COLO668 (cell line): ENCODE data around the gene CDK11B.
A peak's percentile ranks its signal among the peaks of the same experiment; 100 is the strongest.

ENCODE experiments used
- DNase-seq: peaks from one replicate; lab custom pipeline; 2025; ENCODE audit not compliant: unreplicated experiment; lab: John Stamatoyannopoulos, UW

The CDK11B gene

DNA sequence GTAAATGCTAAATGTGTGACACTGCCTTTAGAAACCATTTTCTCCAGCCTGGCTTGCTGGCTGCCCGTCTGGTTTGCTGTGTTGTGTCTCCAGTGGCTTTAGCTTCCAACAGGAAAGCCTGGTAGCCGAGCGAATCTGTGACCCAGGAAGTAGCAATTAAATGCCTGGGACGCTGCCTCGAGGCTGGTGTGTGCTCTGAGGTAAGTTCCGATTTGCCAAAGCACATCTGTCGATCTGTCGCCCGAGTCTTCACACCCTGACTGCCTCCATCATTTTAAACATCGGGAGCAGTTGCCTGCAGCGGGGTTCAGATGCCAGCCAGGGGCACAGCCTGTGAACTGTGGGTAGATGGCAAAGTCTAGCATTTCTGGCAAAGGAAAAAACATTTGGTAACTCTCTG is 41.3 kb downstream of the CDK11B start:
- no peak for DNase-seq

DNA sequence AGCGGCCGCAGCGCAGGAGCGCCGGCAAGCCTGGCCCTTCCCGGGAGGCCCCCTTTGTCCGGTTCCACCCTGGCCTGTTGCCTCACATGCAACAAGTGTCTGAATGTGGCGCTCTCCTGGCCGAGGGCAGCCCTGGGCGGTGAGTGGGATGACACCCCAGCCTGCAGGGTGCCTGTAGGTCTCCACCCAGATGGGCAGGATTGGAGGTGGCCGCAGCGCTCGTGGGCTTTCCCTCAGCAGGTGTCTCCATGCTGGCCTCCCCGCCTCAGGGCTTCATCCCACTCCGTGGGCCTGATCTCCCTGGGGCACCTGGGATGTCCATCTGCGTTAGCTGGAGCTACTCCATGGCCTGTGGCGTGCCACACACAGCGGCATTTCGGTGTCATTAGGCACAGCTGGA is 42.0 kb downstream of the CDK11B start:
- DNase-seq = no peak

DNA sequence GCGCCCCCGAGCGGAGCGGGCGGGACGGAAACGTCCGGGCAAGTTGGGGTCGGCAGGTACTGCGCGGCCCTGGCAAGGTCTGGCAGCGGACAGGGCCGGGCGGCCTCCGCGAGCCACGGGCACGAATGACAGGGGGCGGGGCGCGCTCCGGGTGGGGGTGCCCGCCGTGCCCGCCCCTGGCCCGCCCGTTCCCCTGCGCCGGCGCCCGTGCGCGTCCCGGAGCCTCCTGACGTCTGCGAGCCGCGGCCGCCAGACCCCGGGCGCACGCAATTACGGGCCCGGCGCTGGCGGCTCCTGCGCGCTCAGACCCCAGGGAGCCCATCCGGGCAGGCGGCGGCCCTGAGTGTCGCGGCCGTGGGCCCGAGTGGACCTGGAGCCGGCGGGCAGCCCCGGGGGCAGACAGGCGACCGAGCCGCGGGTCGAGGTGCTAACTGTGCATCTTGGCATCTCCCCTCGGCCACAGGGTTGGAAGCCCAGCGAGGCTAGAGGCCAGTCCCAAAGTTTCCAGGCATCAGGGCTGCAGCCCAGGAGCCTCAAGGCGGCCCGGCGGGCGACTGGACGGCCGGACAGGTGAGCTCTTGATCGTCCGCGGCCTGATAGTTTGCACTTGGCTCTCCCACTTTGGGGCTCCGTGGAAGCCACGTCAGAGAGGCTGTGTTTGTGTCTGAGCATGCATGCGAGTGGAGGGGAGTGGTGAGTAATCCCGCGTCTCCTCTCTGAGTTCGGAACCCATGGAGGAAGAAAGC is 42.6 kb downstream of the CDK11B start:
- DNase-seq = peak; percentile 78

DNA sequence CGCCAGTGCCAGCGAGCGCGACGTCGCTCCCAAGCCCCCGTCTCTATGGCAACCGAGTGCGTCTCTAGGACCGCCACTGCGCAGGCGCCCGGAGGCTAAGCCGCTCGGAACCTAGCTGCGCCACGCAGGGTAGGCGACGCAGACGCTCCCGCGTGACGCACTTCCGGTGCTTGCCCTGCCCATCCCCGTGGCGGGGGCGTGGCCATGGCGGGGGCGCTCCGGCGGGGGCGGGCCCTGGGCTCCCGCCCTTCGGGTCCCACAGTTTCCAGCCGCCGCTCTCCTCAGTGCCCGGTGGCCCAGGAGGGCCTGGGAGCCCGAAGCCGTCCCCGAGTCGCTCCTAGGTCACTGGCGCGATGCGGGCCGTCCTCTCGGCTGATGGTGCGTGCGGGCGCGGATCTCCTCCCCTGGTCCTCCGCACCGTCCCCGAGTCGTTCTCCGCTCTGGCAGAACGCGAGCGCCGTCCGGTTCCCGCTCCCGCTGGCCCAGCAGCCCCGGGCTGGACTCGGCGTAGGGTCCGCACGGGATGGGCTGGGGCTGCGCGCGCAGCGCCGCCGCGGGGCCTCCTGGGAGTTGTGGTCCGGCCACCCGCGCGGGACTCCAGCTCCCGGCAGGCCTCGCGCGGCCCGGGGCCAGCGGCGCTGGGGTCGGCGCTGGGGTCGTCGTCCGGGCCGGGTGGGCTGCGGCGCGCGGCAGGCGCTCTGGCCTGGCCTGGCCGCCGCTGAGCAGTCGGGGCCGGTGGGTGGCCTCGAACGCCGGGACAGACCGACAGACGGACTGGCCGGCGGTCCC is 43.4 kb downstream of the CDK11B start, which contains the start of gene MIB2:
Gene MIB2, plus strand, starts transcription at position 245 of the 789 bp plus-strand sequence. CDS start 7,953 bp downstream, outside the sequence.
- DNase-seq = peak; percentile 100

DNA sequence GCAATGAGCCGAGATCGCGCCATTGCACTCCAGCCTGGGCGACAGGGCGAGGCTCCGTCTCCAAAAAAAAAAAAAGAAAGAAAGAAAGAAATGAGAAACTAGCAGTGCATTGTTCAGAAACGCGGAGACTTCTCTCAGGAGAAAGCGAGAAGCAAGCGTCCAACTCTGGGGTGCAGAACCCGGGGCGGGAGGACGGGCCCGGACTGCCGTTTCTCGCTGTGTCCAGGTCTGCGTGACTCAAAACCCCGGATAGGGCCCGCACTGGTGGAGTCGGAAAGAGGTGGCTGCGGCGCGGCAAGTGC is 43.9 kb downstream of the CDK11B start:
- no peak for DNase-seq

DNA sequence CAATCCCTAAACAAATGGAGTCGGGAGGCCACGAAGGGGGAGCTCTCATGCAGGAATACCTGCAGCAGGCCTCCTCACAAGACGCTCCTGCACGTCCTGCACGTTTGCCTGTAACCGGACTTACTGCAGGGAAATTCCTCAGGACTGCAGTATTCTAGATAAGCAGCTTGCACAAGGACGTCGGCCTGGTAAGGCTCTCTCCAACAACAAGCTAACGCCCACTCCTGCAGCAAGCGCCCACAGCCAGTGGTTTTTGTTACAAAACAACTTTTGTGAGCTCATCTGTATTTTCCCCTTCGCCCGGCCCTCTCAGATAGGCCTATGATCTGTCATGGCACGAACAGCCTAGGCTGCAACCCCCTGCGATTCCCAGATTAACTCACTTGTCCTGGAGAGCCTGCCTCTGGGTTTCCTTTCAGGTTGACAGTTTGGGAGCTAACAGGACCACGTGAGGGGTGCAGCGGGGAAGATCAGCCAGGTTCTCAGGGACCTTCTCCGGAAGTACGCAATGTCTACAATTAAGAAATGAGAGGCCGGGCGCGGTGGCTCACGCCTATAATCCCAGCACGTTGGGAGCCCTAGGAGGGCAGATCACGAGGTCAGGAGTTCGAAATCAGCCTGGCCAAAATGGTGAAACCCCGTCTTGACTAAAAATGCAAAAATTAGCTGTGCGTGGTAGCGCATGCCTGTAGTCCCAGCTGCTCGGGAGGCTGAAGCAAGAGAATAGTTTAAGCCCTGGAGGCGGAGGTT is 44.4 kb downstream of the CDK11B start:
- DNase-seq = no peak

DNA sequence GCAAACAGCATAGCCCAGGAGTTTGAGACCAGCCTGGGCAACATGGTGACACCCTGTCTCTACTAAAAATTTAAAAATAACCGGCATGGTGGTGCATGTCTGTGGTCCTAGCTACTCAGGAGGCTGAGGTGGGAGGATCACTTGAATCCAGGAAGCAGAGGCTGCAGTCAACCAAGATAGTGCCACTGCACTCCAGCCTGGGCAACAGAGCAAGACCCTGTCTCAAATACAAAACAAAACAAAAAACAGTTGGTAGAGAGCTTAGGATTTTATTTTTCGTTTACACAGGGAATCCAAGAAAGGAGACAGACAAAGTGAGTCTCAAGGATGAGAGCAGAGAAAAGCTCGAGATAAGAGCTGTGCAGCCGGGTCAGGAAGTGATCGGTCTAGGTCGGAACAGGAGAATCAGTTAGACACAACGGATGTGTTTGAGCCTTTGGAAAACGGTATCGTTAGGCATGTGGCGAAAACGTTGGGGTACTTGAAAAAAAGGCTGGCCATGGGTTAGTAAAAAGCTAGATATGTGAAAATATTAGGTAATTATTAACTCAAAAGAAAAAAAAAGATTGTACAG is 45.2 kb downstream of the CDK11B start:
- no peak for DNase-seq

DNA sequence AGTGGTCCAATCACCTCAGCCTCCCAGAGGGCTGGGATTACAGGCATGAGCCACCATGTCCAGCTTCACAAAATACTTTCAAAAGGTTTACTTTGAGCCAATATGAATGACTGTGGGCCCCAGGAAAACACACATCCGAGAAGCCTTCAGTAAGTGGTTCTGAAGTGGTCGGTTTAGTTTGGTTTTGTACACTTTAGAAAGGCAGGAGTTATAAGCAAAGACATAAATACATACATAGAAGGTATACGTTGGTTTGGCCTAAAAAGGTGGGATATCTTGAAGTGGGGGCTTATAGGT is 46.8 kb downstream of the CDK11B start:
- DNase-seq = no peak

DNA sequence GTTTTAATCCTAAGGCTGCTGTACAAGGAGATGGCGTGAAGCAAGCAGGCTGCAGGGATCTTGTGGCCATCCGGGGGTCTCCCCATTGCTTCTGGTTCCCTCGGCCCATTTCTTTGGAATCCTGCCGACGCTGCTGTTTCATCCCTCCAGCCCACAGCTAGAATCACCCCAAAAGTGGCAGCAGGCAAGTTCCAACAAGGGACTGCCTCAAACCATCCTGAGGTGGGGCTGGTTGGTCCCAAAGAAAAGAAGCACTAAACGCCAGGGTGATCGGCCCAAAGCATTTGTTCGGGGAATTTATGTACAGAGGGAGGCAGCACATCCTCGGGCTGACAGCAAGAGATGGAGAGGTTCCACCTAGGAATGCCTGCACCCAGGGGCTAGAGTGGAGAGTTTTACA is 48.0 kb downstream of the CDK11B start:
- no peak for DNase-seq

DNA sequence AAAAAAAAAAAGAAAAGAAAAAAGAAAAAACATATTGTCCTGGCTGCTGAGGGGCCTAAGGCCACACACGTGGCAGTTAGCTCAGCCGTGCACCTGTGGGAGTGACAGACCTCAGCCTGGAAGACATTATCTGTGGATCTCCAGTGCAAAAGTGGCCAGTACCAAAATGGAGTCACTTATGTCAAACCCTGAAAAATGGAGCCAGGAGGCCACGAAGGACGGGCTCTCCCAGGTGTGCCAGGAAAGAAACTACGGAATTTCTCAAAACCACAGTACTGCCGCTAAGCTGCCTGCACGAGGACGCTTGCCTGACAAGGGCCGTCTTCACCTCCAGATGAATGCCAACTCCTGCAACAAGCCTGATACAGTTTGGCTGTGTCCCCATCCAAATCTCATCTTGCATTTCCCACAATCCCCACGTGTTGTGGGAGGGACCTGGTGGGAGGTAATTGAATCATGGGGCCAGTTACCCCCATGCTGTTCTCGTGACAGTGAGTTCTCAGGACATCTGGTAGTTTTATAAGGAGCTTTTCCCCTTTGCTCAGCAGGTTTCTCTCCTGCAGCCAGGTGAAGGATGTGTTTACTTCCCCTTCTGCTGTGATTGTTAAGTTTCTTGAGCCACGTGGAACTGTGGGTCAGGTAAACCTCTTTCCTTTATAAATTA is 48.9 kb downstream of the CDK11B start:
- no peak for DNase-seq

DNA sequence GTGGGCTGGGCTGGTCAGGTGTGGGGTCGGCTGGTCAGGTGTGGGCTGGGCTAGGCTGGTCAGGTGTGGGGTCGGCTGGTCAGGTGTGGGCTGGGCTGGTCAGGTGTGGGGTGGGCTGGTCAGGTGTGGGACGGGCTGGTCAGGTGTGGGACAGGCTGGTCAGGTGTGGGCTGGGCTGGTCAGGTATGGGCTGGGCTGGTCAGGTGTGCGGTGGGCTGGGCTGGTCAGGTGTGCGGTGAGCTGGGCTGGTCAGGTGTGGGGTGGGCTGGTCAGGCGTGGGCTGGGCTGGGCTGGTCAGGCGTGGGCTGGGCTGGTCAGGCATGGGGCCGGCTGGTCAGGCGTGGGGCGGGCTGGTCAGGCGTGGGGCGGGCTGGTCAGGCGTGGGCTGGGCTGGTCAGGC is 52.6 kb downstream of the CDK11B start:
- no peak for DNase-seq

DNA sequence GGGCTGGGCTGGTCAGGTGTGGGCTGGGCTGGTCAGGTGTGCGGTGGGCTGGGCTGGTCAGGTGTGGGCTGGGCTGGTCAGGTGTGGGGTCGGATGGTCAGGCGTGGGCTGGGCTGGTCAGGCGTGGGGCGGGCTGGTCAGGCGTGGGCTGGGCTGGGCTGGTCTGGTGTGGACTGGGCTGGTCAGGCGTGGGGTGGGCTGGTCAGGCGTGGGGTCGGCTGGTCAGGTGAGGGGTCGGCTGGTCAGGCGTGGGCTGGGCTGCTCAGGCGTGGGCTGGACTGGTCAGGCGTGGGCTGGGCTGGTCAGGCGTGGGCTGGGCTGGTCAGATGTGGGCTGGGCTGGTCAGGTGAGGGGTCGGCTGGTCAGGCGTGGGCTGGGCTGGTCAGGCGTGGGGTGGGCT is 53.1 kb downstream of the CDK11B start:
- DNase-seq = no peak

DNA sequence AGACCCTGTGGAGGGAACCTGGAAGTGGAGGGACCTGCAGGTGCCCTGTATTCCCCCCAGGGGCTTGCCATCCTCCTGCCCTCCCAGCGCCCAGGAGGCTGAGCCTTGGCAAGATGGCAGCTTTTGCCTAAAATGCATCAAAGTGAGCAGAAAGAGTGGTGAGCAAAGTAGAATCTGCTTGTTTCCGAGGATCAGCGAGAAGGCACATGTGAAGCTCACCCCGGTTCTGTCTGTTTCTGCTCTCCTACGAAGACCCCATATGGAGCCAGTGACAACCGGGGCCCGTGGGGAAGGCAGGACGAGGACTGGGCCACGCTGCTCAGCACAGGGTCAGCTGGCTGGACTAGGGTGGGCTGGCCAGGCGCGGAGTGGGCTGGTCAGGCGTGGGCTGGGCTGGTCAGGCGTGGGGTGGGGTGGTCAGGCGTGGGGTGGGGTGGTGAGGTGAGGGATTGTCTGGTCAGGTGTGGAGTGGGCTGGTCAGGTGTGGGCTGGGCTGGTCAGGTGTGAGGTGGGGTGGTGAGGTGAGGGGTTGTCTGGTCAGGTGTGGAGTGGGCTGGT is 53.7 kb downstream of the CDK11B start:
- DNase-seq = no peak

DNA sequence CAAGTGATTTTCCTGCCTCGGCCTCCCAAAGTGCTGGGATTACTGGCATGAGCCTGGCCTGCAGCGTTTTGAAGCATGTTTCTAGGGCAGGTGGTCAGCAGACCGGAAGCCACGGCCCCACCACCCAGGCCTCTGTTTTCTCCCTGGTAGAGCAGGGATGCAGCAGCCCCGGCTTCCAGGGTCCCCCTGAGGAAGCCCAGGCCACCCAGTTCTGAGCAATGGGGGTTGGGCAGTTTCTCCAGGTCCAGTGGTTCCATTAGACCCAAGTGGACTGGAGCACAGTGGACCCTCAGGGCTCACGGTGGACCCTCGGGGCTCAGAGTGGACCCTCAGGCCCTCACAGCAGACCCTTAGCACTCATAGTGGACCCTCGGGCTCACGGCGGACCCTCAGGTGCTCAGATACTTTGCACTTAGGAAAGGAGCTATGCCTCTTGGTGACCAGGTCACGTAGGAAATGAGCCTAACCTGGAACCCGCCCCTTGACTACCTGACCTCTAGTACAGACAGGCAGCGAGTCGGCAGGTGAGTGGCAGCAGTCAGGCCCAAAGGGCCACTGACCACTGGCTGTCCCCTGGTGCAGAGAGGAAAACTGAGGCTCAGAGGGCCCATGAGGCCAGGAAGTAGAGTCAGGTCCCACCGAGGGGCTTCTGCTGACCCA is 54.3 kb downstream of the CDK11B start:
- DNase-seq = no peak

DNA sequence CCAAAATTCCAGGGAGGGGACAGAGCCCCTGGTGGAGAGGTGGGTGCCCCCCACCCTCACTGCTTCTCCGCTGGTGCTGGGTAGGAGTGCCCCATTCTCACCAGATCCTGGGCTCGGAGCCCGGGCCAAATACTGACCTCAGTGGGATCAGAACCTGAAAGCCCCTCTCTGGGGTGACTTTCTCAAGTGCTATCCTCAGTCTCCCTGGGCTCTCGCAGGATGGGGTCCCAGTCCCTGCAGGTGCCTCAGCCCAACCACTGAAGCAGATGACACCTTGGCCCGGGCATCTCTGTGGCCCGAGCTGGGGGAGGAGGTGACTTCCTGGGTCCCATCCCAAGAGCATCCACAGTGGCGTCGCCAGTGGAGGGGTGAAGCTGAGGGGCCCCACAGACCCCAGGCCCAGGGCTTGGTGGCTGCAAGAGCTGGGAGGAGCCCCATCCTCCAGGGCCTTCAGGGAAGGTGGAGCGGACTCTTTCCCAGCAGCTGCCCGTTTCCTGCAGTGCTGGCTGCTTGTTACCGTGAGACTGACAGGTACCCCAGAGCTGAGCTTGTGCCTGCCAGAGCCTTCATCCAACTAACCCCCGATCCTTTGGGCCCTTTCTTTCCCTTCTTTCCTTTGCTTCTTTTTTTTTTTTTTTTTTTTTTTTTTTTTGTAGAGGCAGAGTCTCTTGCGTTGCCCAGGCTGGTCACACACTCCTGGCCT is 55.0 kb downstream of the CDK11B start:
- no peak for DNase-seq

DNA sequence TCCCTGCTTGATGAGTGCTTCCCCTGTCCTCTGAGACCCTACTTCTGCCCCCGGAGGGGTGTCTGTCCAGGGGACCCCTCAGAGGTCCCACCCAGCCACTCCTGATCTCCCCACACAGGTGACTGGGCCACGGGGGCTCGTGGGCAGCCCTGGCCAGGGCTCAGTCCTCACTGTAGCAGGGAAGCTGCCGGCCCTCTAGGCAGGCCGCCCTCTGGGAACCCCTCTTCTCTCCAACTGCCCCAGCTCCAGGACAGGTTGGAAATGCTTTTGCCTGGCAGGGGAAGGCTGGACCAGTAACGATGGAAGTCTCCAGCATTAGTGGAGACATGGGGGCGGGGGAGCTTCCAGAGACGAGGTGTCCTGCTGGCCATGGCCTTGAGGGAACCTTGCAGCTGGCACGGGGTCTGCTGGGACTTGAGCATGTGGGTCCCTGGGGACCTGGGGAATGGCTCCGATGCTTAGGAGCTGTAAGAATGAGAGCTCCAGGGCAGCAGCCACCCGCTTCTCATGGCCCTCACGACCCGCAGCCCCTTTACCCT is 55.8 kb downstream of the CDK11B start:
- DNase-seq = no peak

DNA sequence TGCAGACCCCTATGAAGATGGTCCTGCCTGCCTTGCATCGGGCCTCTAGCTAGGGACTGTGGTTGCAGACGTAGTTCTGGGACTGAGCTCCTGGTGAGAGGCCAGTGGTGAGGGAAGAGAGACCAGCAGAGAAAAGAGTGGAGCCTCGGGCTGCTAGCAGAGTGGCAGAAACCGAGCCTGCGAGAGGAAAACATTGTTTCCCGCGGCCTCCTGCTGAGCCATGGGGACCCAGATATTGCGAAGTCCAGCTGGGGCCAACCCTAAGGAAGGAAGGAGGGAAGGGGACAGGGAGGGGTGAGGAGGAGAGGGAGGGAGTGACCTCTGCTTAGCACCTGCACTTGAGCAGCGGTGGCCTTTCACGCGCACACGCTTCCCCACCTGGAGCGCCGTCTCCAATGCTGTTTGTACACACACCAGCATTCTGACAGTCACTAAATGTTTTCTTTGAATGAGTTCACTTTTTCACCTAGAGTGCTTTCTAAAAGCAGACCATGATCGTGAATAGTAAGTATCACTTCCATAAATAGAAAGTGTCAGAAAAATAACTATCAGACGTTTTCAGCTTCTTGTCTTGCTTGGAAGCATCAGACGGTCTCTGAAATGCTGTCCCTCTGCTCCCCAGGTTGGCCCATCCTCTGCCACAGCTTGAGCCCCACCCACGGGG is 56.4 kb downstream of the CDK11B start:
- DNase-seq = no peak

DNA sequence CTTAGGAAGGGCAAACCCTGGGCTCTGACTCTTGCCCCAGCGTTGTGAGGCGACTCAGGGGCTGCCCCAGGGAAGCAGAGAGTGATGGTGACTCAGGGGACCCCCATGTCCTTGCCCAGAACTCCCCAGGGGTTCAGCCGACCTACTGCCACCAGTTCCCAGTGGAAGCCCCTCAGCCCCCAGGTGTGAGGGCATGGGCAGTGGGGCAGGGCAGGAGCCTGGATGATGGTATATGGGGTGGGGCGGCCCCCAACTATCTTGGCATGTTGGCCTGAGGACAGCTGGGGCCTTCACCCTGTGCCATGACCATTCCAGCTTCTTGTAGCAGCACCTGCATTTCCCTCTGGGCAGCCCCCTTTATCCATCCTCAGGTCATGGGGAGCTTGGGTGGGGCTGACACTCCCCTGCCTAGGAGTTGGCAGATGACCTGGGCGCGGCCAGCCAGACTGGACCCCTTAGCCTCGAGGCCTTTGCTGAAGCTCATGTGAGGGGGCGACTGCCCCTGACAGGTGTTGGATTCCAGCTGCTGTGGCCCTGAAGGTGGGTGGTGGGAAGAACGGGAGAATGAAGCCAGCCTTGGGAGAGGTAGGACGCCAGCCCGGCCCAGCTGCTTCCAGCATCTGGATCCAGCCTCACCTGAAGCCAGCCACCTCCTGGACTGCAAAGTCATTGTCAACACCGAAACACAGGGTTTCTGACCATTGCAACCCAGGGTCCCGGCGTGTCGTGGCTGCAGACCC is 57.1 kb downstream of the CDK11B start:
- DNase-seq = no peak
